ENCODE data around the gene RNF43. TPM values are rescaled to one million over a fixed set of nuclear protein-coding genes. Genes with fewer than 3 reads are reported as not detected.

RNF43 gene
- total RNA-seq, 1 experiment from 2014 or later = 42.2 TPM

- TF ChIP-seq TCF7L2 (IDR thresholded peaks at IDR 0.05; ENCODE audit: borderline replicate concordance, extremely low read depth, insufficient read depth, insufficient read length) = no peak
- TF ChIP-seq POLR2AphosphoS5 (IDR thresholded peaks at IDR 0.05; ENCODE audit: low read depth, low read length) = no peak
Measured at GRCh38 chr17:58377093-58377601, 40.2 kb downstream of the RNF43 start (continued).

GRCh38 chr17:58376472-58377000 lies 40.8 kb downstream of the RNF43 start:
- no peak for DNase-seq (ENCODE audit: low read depth, low spot score)
- intact Hi-C loops (cut with micrococcal nuclease) = no loop called here
- H3K27ac ChIP-seq (ENCODE audit: low read depth, low read length) = no peak overlapping the region
- H3K4me2 ChIP-seq (ENCODE audit: low read length) = peak overlapping the region; percentile 44
- peaks cover 56 to 57% of the 10 kb centered on the region in 2 experiments for H3K4me1 ChIP-seq (ENCODE audit: control insufficient read depth in 1 of 2, insufficient read depth in 2 of 2, low read length in 2 of 2)
- H3K4me3 ChIP-seq (replicated peaks in 1 of 2; ENCODE audit: low read depth in 1 of 2, low read length in 2 of 2) = no peak overlapping the region
- peaks cover 0 to 9% of the 10 kb centered on the region in 2 experiments; a peak in 2 of 4 replicates for H3K36me3 ChIP-seq (ENCODE audit: control insufficient read depth in 1 of 2, insufficient read depth in 2 of 2, low read length in 2 of 2)
- H3K79me2 ChIP-seq (ENCODE audit: insufficient read depth, low read length) = peaks cover 89% of the 10 kb centered on the region
- no peaks in the 10 kb centered on the region for H3K9me3 ChIP-seq (ENCODE audit: control insufficient read depth in 1 of 2, insufficient read depth in 1 of 2, low read depth in 1 of 2, low read length in 2 of 2)
- H4K20me1 ChIP-seq (ENCODE audit: insufficient read depth) = no peaks in the 10 kb centered on the region
- ChIA-PET POLR2A (interaction anchor here (2.0 to 4.0 kb wide), 2 partner anchors 25 to 41 kb away, joined by 4 to 17 read pairs; partner anchors contain the start of genes RNF43 and SUPT4H1), RAD21 (ENCODE audit: low non-redundant PET in 1 of 2, low total read pairs in 2 of 2, uncharacterized antibody in 2 of 2, unreplicated experiment in 2 of 2) (no interaction called here), CTCF (interaction anchor here (2.2 kb wide), 1 partner anchor 41 kb away, joined by 6 read pairs; the partner anchor contains the start of gene RNF43)
- no peaks in the 10 kb centered on the region for H3K9me2 ChIP-seq (ENCODE audit: insufficient read depth)
- no peak overlapping the region for H2AFZ ChIP-seq (ENCODE audit: low read depth, low read length, poor library complexity, severe bottlenecking)
- TF ChIP-seq MAX (IDR thresholded peaks at IDR 0.05) (no peak), POLR2A (IDR thresholded peaks at IDR 0.05; ENCODE audit: borderline replicate concordance, extremely low read depth, insufficient read depth, insufficient read length) (no peak), SRF (IDR thresholded peaks at IDR 0.05; ENCODE audit: low read depth) (no peak), POLR2AphosphoS5 (IDR thresholded peaks at IDR 0.05; ENCODE audit: low read depth, low read length) (0 out of 2 replicates have a peak, but pooled peaks have one; percentile 19), ATF3 (IDR thresholded peaks at IDR 0.05) (no peak)
- H3K9ac ChIP-seq (ENCODE audit: low read length) = 0 out of 2 replicates have a peak overlapping the region, but pooled peaks have one; percentile 1
- ATAC-seq = no peak
- H3K27me3 ChIP-seq (ENCODE audit: insufficient read depth, low read length) = no peaks in the 10 kb centered on the region
- BruUV-seq (replicated peaks) = no TSS peak
